B cell (primary cell): Measurements from ENCODE around the gene NDUFAF7.

Experiments
- CTCF ChIP-seq: fragments of 200-600 bp; IDR thresholded peaks from one replicate; pipeline ENCODE4 v1.8.0; 2022; ENCODE audit warnings: antibody characterized with exemption, mild to moderate bottlenecking
- EZH2 ChIP-seq: IDR thresholded peaks from 2 replicates; pipeline ENCODE4 v1.6.1; 2012; ENCODE audit warnings: borderline replicate concordance, low read depth, mild to moderate bottlenecking, moderate library complexity, low read length; ENCODE audit not compliant: insufficient read depth, poor library complexity, severe bottlenecking

- TF ChIP-seq CTCF (no peak), EZH2 (no peak)
Measured at GRCh38 chr2:37282746-37283145, 51.3 kb downstream of the NDUFAF7 start.
